MM.1S (cell line): ENCODE data around the gene ACBD6.

ENCODE experiments used
- DNase-seq: peaks from one replicate; pipeline ENCODE4 v3.0.0-alpha.2; 2015
- H2AFZ ChIP-seq: fragments of 300-600 bp; sonication (generic); 2 replicates; pipeline ENCODE4 v1.6.0; 2016; ENCODE audit warnings: antibody characterized with exemption, low read length
- H3F3A ChIP-seq: fragments of 300-600 bp; sonication (generic); 2 replicates; pipeline ENCODE4 v1.6.1; 2016; ENCODE audit warnings: mild to moderate bottlenecking, antibody characterized with exemption, low read length, moderate library complexity, mixed read lengths; ENCODE audit not compliant: insufficient read depth
- H3K27ac ChIP-seq: fragments of 300-600 bp; sonication (generic); 2 replicates; pipeline ENCODE4 v1.5.1; 2016; ENCODE audit warnings: mild to moderate bottlenecking, low read length
- H3K27me3 ChIP-seq: fragments of 300-600 bp; sonication (generic); replicated peaks from 2 replicates; pipeline ENCODE4 v1.6.0; 2016; ENCODE audit warnings: low read length; ENCODE audit not compliant: insufficient read depth
- H3K36me3 ChIP-seq: fragments of 300-600 bp; sonication (generic); replicated peaks from 2 replicates; pipeline ENCODE4 v1.6.1; 2016; ENCODE audit warnings: mild to moderate bottlenecking, low read length, mixed read lengths; ENCODE audit not compliant: insufficient read depth
- H3K4me1 ChIP-seq: fragments of 300-600 bp; sonication (generic); 2 replicates; pipeline ENCODE4 v1.6.1; 2016; ENCODE audit warnings: low read length, mixed read lengths
- H3K4me2 ChIP-seq: fragments of 300-600 bp; sonication (generic); 2 replicates; pipeline ENCODE4 v1.6.0; 2016; ENCODE audit warnings: low read depth, low read length
- H3K4me3 ChIP-seq: fragments of 300-600 bp; sonication (generic); 2 replicates; pipeline ENCODE4 v1.5.1; 2016; ENCODE audit warnings: low read length, mixed read lengths
- H3K79me2 ChIP-seq: fragments of 300-600 bp; sonication (generic); 2 replicates; pipeline ENCODE4 v1.6.1; 2016; ENCODE audit warnings: mixed run types, low read length, mixed read lengths
- H3K9ac ChIP-seq: fragments of 300-600 bp; sonication (generic); 2 replicates; pipeline ENCODE4 v1.6.1; 2016; ENCODE audit warnings: low read length, mixed read lengths
- H3K9me2 ChIP-seq: fragments of 300-600 bp; sonication (generic); replicated peaks from 2 replicates; pipeline ENCODE4 v1.6.1; 2016; ENCODE audit warnings: mild to moderate bottlenecking, low read length, mixed read lengths; ENCODE audit not compliant: insufficient read depth
- H3K9me3 ChIP-seq: fragments of 300-600 bp; sonication (generic); replicated peaks from 2 replicates; pipeline ENCODE4 v1.6.1; 2016; ENCODE audit warnings: mild to moderate bottlenecking, low read length, mixed read lengths; ENCODE audit not compliant: insufficient read depth
- H4K20me1 ChIP-seq: fragments of 300-600 bp; sonication (generic); 2 replicates; pipeline ENCODE4 v1.6.1; 2016; ENCODE audit warnings: mild to moderate bottlenecking, low read length, moderate library complexity, mixed read lengths; ENCODE audit not compliant: insufficient read depth
- CTCF ChIP-seq: fragments of 300-600 bp; sonication (generic); IDR thresholded peaks from 2 replicates; pipeline ENCODE4 v1.5.1; 2016; ENCODE audit warnings: antibody characterized with exemption, low read length, mixed read lengths
- EZH2 ChIP-seq: fragments of 300-600 bp; sonication (generic); optimal IDR thresholded peaks from 2 replicates; pipeline ENCODE3; 2017; ENCODE audit warnings: low read depth, mild to moderate bottlenecking, antibody characterized with exemption, low read length, mixed read lengths
- EZH2phosphoT487 ChIP-seq: fragments of 300-600 bp; sonication (generic); IDR thresholded peaks from 2 replicates; pipeline ENCODE4 v1.6.1; 2018; ENCODE audit warnings: antibody characterized with exemption, low read length

ACBD6 gene

GRCh38 chr1:180275726-180276125 lies 226.7 kb downstream of the ACBD6 start:
- no peaks in the 10 kb centered on the region for H3K4me1 ChIP-seq
- H3K36me3 ChIP-seq: no peaks in the 10 kb centered on the region
- no peak overlapping the region for H3K27ac ChIP-seq
- H3F3A ChIP-seq: no peaks in the 10 kb centered on the region
- H3K9me2 ChIP-seq: no peaks in the 10 kb centered on the region
- H3K27me3 ChIP-seq: no peaks in the 10 kb centered on the region
- no peak overlapping the region for H3K9ac ChIP-seq
- TF ChIP-seq EZH2 (no peak), EZH2phosphoT487 (no peak), CTCF (no peak)
- H4K20me1 ChIP-seq: no peaks in the 10 kb centered on the region
- no peaks in the 10 kb centered on the region for H3K9me3 ChIP-seq
- no peak overlapping the region for H3K4me3 ChIP-seq
- no peak overlapping the region for H3K4me2 ChIP-seq
- H2AFZ ChIP-seq: no peak overlapping the region
- no peaks in the 10 kb centered on the region for H3K79me2 ChIP-seq
- no peak for DNase-seq

- Histone ChIP-seq H4K20me1 (no peaks in the 10 kb centered on the region), H3K9ac (no peak overlapping the region), H3K27ac (no peak overlapping the region), H3K79me2 (no peaks in the 10 kb centered on the region), H3K27me3 (no peaks in the 10 kb centered on the region), H2AFZ (no peak overlapping the region), H3K9me3 (no peaks in the 10 kb centered on the region), H3K4me3 (no peak overlapping the region), H3K4me1 (no peaks in the 10 kb centered on the region), H3F3A (no peaks in the 10 kb centered on the region), H3K9me2 (no peaks in the 10 kb centered on the region), H3K36me3 (no peaks in the 10 kb centered on the region), H3K4me2 (no peak overlapping the region)
- TF ChIP-seq EZH2 (no peak), EZH2phosphoT487 (no peak)
- no peak for DNase-seq
Measured at GRCh38 chr1:180274221-180274620, 228.2 kb downstream of the ACBD6 start.

GRCh38 chr1:180273066-180273465 lies 229.3 kb downstream of the ACBD6 start:
- Histone ChIP-seq H2AFZ (no peak overlapping the region), H3K36me3 (no peaks in the 10 kb centered on the region), H3K4me2 (no peak overlapping the region), H3K79me2 (no peaks in the 10 kb centered on the region), H3K4me1 (no peaks in the 10 kb centered on the region), H3K9me2 (no peaks in the 10 kb centered on the region), H3F3A (no peaks in the 10 kb centered on the region), H3K9me3 (no peaks in the 10 kb centered on the region), H3K4me3 (no peak overlapping the region), H3K9ac (no peak overlapping the region), H3K27ac (no peak overlapping the region), H3K27me3 (no peaks in the 10 kb centered on the region), H4K20me1 (no peaks in the 10 kb centered on the region)
- no peak for TF ChIP-seq CTCF
- TF ChIP-seq EZH2phosphoT487: no peak
- TF ChIP-seq EZH2: no peak
- no peak for DNase-seq

GRCh38 chr1:180272395-180272794 lies 230.0 kb downstream of the ACBD6 start:
- H3K9me3 ChIP-seq: no peaks in the 10 kb centered on the region
- TF ChIP-seq CTCF: no peak
- TF ChIP-seq EZH2: no peak
- H3K9me2 ChIP-seq: no peaks in the 10 kb centered on the region
- no peaks in the 10 kb centered on the region for H3K79me2 ChIP-seq
- no peaks in the 10 kb centered on the region for H4K20me1 ChIP-seq
- no peak for DNase-seq
- no peak overlapping the region for H3K4me2 ChIP-seq
- H2AFZ ChIP-seq: no peak overlapping the region
- no peak overlapping the region for H3K9ac ChIP-seq
- H3K36me3 ChIP-seq: no peaks in the 10 kb centered on the region
- H3K27ac ChIP-seq: no peak overlapping the region
- H3K4me1 ChIP-seq: no peaks in the 10 kb centered on the region
- no peaks in the 10 kb centered on the region for H3F3A ChIP-seq
- no peaks in the 10 kb centered on the region for H3K27me3 ChIP-seq
- H3K4me3 ChIP-seq: no peak overlapping the region
